K562 (cell line): ENCODE results near the gene PGBD1. TPM values are rescaled to one million over a fixed set of nuclear protein-coding genes. Genes with fewer than 3 reads are reported as not detected.
A peak's percentile ranks its signal among the peaks of the same experiment; 100 is the strongest.

Experiments used
- CBX5 ChIP-seq: IDR thresholded peaks from 2 replicates; pipeline ENCODE4 v1.6.1; 2014; ENCODE audit warnings: low read depth, borderline replicate concordance
- CHD7 ChIP-seq: fragments of 200-600 bp; sonication (generic); IDR thresholded peaks from one replicate; pipeline ENCODE4 v1.6.1; 2012; ENCODE audit warnings: mild to moderate bottlenecking, low read depth, low read length, inconsistent platforms
- CREB3L1 ChIP-seq: fragments of 450-650 bp; IDR thresholded peaks from 2 replicates; pipeline ENCODE4 v1.6.1; 2014; ENCODE audit warnings: low read depth, mild to moderate bottlenecking, moderate library complexity, borderline replicate concordance
- CTBP1 ChIP-seq: fragments of 450-650 bp; IDR thresholded peaks from 2 replicates; pipeline ENCODE4 v1.6.1; 2016; ENCODE audit warnings: borderline replicate concordance
- MECOM ChIP-seq: fragments of 250-450 bp; sonication (Bioruptor Pico); IDR thresholded peaks from 2 replicates; pipeline ENCODE4 v1.8.0; 2022; ENCODE audit warnings: inconsistent platforms
- NFIX ChIP-seq: fragments of 250-450 bp; sonication (Bioruptor Pico); IDR thresholded peaks from 2 replicates; pipeline ENCODE4 v1.4.0; 2020; ENCODE audit warnings: low read depth, mild to moderate bottlenecking, moderate library complexity
- NR0B1 ChIP-seq: fragments of 450-650 bp; IDR thresholded peaks from one replicate; pipeline ENCODE4 v1.6.1; 2018; ENCODE audit warnings: mild to moderate bottlenecking, moderate library complexity; ENCODE audit not compliant: partially characterized antibody
- TFAM ChIP-seq: fragments of 250-450 bp; sonication (Bioruptor Pico); conservative IDR thresholded peaks from 2 replicates; pipeline ENCODE4 v1.5.0; 2021; ENCODE audit warnings: mild to moderate bottlenecking, moderate library complexity
- U2AF2 ChIP-seq: fragments of 200-400 bp; formaldehyde crosslinking; optimal IDR thresholded peaks from 2 replicates; pipeline ENCODE3; 2017; ENCODE audit warnings: low read depth, mild to moderate bottlenecking, low read length
- ZNF23 ChIP-seq: fragments of 250-450 bp; sonication (Bioruptor Pico); IDR thresholded peaks from 2 replicates; pipeline ENCODE4 v1.4.0; 2020; ENCODE audit warnings: mild to moderate bottlenecking
- polyA plus RNA-seq, 8 experiments: library from polyadenylated mRNA; depleted of rRNA in 4 of 8; stranded (reverse) in 5 of 8; unstranded in 3 of 8; fragments of >200 nt; fragmentation: Nextera tagmentation in 2 of 8; fragmentation: Illumina TruSeq in 1 of 8; extraction: Ambion mirVana in 2 of 8; extraction: Trizol in 1 of 8; gene quantifications; 2 replicates each; pipeline versions ENCODE4 v1.2.1 to v1.2.3, GENCODE V29; 2011 to 2014; ENCODE audit warnings: inconsistent platforms in 1 of 8, missing spikeins in 1 of 8
- total RNA-seq, 7 experiments: library from RNA; depleted of rRNA in 6 of 7; stranded (reverse); fragments of >200 nt in 6 of 7; fragmentation: Illumina TruSeq in 2 of 7; extraction: Trizol in 2 of 7; gene quantifications; 2 replicates each; pipeline versions ENCODE4 v1.2.1 to v1.2.3, GENCODE V29; 2011 to 2021; ENCODE audit warnings: low replicate concordance in 1 of 7

PGBD1 gene
- total and polyA plus RNA-seq, 9 of the 15 experiments (the other 6 are each of a cell fraction or from before 2014, with no cell fraction given) = 3.3 to 9.0 (median 7.3) TPM

- TF ChIP-seq NR0B1 (no peak), CREB3L1 (no peak), CBX5 (no peak), TFAM (no peak), U2AF2 (no peak), MECOM (peak; percentile 78; the same call in 1 of the 2 replicates), CTBP1 (no peak), CHD7 (no peak), ZNF23 (CRISPR knock-in tag) (peak; percentile 93), NFIX (CRISPR knock-in tag) (no peak)
Measured at GRCh38 chr6:28336284-28337120, 55.1 kb downstream of the PGBD1 start (continued).
